GM18951 (cell line): ENCODE results near the gene RAD51D.
"Not testable (repeated sequence)": the region's sequence is repeated elsewhere in the genome, so short reads cannot be mapped to it uniquely, and the experiment has no call there.

Experiments
- POLR2A ChIP-seq: IDR thresholded peaks from 4 replicates; pipeline ENCODE4 v1.6.1; 2011; ENCODE audit warnings: mild to moderate bottlenecking; ENCODE audit not compliant: insufficient read length, insufficient read depth; ENCODE audit errors: extremely low read depth
- in situ Hi-C: fragments of 300-500 bp; cut with MboI; formaldehyde crosslinking; loops from one replicate; pipeline ENCODE4 v1.12.0; 2022; ENCODE audit warnings: low sequenced_read_pairs, mixed read lengths, inconsistent platforms; ENCODE audit not compliant: unreplicated experiment

Gene RAD51D

GRCh38 chr17:35063514-35064223 lies 56.0 kb downstream of the RAD51D start, which contains the start of gene RFFL:
TSS of gene RFFL (minus strand) at chr17:35063707. CDS start at chr17:35026553, 37,154 bp downstream.
- in situ Hi-C loops, result no loop called here
- TF ChIP-seq POLR2A, result peak; percentile 30

DNA sequence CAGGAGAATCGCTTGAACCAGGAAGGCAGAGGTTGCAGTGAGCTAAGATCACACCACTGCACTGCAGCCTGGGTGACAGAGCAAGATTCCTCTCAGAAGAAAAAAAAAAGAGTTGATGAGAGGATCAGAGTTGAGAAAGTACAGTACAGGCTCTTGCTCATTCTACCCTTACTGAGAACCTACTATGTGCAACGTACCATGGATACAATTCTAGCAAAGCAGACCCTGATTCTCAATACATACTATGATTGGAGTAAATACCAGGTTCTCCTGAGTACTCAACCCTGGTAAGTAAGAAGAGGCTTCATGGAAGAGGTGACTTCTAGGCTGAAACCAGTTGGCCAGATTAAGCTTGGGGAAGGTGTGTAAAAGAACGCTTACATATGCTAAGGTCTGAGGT lies 57.4 kb downstream of the RAD51D start:
- TF ChIP-seq POLR2A, result no peak
- in situ Hi-C loops, result no loop called here

DNA sequence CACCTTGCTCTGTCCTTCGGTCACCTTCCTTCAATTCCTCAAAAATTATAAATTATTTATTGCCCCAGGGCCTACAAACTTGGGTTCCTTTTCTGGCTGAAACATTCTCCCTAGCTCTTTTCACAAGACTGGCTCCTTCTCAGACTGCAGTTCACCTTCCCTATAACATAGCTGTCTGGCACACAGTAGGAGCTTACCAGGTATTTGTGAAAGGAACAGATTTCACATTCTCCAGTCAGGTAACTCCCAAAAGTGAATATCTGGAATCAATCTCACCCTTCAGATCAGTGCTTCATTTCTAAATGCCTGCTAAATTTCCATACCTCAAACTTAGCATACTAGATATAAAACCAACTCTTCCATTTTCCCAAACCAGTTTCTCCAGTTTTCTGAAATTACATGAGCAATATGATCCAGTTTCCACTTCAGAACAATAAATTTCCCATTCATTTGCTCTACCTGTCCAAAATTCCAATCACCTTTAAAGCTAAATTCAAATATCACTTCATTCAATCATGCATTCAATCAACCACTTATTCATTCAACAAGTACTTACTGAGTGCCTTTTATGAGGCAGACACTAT lies 62.2 kb downstream of the RAD51D start:
- in situ Hi-C loops, result no loop called here
- no peak for TF ChIP-seq POLR2A

DNA sequence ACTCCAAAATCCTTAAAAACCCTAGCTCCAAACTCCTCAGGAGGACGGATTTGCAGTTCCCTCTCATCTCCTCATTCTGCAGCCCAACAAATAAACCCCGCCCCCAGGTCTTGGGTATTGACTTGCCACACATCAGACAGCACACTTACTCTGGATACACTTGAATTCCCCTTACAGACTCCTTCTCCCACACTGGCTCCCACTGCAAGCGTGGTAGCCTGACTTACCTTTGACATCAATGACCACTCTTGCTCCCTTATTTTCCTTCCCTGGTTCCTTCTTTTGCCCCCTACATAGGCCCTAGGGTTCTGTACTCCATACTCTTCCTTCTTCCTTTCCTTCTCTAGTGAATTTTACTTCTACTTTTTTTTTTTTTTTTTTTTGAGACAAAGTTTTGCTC lies 63.6 kb downstream of the RAD51D start:
- in situ Hi-C loops, result no loop called here
- no peak for TF ChIP-seq POLR2A

- TF ChIP-seq POLR2A, result no peak
- in situ Hi-C loops, result no loop called here
These were observed 66.5 kb downstream of the RAD51D start for GRCh38 chr17:35053204-35053603.

GRCh38 chr17:35052780-35053179 lies 66.9 kb downstream of the RAD51D start:
- in situ Hi-C loops, result no loop called here
- no peak for TF ChIP-seq POLR2A

- no peak for TF ChIP-seq POLR2A
- in situ Hi-C loops, result no loop called here
These were observed 67.4 kb downstream of the RAD51D start for GRCh38 chr17:35052241-35052610.

- no peak for TF ChIP-seq POLR2A
- in situ Hi-C loops, result no loop called here
These were observed 68.0 kb downstream of the RAD51D start for GRCh38 chr17:35051579-35052240.

DNA sequence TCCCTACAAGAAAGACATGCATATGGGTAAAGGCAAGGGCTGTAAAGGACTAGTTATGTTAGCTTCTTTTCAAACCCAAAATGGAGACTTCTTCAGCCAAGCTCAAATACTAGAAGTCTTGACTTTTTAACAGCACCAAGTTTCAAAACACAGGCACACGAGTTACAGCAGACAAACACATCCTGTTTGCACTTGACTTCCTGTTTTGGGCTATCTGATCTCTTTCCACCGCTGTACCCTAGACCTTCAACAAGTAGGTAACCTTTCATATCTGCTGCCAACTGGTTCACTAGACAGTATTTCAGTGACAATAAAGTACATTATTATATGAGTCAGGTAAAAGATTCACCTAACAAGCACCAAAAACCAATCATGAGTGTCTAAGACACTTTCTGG lies 68.5 kb downstream of the RAD51D start:
- TF ChIP-seq POLR2A, result peak; percentile 26
- in situ Hi-C loops, result no loop called here

DNA sequence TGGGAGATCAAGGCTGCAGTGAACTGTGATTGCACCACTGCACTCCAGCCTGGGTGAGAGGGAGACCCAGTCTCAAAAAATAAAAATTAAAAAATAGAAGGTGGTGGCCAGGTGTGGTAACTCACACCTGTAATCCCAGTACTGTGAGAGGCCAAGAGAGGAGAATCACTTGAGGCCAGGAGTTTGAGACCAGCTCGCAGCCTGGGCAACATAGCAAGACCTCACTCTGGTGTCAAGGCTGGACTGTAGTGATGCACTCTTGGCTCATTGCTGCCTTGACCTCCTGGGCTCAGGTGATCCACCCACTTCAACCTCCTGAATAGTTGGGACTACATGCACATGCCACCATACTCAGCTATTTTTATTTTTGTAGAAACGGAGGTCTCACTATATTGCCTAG lies 69.5 kb downstream of the RAD51D start:
- in situ Hi-C loops, result no loop called here
- no peak for TF ChIP-seq POLR2A

GRCh38 chr17:35048685-35049379 lies 70.8 kb downstream of the RAD51D start:
- in situ Hi-C loops, result no loop called here
- TF ChIP-seq POLR2A, result no peak

DNA sequence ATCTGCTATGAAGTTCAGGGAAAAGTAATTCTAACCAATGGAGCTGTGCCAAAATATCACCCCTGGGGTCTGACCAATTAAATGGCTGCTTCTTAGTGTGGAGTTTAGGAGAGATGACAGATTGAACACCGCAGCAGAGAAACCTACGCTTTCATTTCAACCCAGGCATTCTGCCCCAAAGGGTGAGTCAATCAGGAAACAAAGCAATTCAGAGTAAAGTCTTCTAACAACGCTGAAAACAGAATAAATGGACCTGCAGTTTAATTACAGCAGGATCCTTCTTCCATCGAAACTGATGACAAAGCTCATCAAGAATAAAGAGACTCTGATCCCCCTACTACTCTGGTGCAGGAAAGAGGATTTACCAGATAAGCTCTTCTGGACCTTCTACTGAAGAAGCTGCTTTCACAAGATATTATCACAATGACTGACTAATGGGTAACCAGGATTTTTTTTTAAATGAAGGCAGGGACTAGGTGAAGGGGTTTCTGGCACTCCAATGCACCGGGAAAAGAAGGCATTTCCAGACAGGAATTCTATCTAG lies 72.8 kb downstream of the RAD51D start:
- peak; percentile 39 for TF ChIP-seq POLR2A

DNA sequence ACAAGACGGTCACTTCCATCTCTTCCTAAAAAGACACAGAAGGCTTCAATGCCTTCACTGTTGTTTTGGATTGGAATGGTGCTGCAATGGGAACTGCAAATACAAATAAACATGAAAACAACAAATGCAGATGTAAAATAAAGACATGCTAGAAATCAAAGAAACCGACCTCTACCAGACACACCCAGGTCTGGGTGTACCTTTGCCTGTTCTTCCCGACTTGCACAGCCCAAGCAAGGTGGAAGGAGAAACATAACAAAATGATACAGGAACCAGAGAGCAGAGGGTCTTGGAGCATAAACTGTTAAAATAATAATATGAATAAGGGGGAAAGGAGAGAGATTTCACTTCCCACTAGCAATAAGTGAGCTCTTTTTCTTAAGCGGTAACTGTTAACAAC lies 73.4 kb downstream of the RAD51D start:
- no peak for TF ChIP-seq POLR2A
- in situ Hi-C loops, result no loop called here

More for the DNA sequence above, 72.8 kb downstream of the RAD51D start:
- in situ Hi-C loops, result no loop called here

DNA sequence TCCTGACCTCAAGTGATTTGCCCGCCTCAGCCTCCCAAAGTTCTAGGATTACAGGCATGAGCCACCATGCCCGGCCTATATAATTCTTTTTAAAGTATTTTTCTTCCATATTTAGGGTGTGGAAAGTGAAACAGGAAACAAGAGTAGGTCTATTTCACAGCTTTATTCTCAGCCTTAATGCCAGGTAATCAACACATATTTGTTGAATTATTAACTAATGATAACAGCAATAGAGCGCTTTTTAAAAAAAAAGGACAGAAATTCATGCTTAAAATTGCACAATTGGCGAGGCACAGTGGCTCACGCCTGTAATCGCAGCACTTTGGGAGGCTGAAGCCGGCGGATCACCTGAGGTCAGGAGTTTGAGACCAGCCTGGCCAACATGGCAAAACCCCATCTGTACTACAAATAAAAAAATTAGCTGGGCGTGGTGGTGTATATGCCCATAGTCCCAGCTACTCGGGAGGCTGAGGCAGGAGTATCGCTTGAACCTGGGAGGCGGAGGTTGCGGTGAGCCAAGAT lies 74.1 kb downstream of the RAD51D start:
- in situ Hi-C loops, result not testable (repeated sequence)
